ENCODE results near the gene MPZ.
"Not testable (repeated sequence)": the region's sequence is repeated elsewhere in the genome, so short reads cannot be mapped to it uniquely, and the experiment has no call there.

Gene MPZ

GRCh38 chr1:161257109-161257508 is 52.7 kb downstream of the MPZ start:
- not testable (repeated sequence) for DNase-seq (ENCODE audit: extremely low read depth in 1 of 2, low read depth in 1 of 2)

- not testable (repeated sequence) for DNase-seq (ENCODE audit: extremely low read depth in 1 of 2, low read depth in 1 of 2)
Measured at GRCh38 chr1:161255955-161256520, 53.7 kb downstream of the MPZ start.

DNA sequence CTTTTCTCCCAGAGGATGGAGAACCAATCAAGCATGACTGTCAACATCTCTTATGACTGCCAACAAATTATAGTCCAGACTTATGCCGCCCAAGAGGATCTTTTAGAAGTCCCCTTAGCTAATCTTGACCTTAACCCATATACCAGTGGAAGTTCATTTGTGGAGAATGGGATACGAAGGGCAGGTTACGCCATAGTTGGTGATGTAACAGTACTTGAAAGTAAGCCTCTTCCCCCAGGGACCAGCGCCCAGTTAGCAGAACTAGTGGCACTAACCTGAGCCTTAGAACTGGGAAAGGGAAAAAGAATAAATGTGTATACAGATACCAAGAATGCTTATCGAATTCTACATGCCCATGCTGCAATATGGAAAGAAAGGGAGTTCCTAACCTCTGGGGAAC is 54.5 kb downstream of the MPZ start:
- not testable (repeated sequence) for DNase-seq (ENCODE audit: extremely low read depth in 1 of 2, low read depth in 1 of 2)

Data from activated CD8-positive, alpha-beta memory T cell treated with anti-CD3 and anti-CD28 coated beads for 1 hour (primary cell).